Smooth muscle cell (in vitro differentiated cells): ENCODE measurements around the gene LRRC7. TPM values are rescaled to one million over a fixed set of nuclear protein-coding genes. Genes with fewer than 3 reads are reported as not detected.

Experiments
- DNase-seq: peaks from one replicate; lab custom pipeline; 2025; ENCODE audit not compliant: unreplicated experiment; lab: John Stamatoyannopoulos, UW
- H2AFZ ChIP-seq: fragments of 200-600 bp; sonication (generic); 2 replicates; pipeline ENCODE4 v1.6.0; 2016; ENCODE audit warnings: antibody characterized with exemption, low read depth, mild to moderate bottlenecking
- H3F3A ChIP-seq: fragments of 200-600 bp; sonication (generic); 2 replicates; pipeline ENCODE4 v1.6.0; 2017; ENCODE audit warnings: antibody characterized with exemption, low read depth
- H3K27ac ChIP-seq: fragments of 200-600 bp; sonication (generic); 2 replicates; pipeline ENCODE4 v1.5.1; 2016; ENCODE audit warnings: low read depth, mild to moderate bottlenecking
- H3K27me3 ChIP-seq: fragments of 200-600 bp; sonication (generic); 2 replicates; pipeline ENCODE4 v1.6.1; 2016; ENCODE audit warnings: low read depth, mild to moderate bottlenecking
- H3K36me3 ChIP-seq: fragments of 200-600 bp; sonication (generic); 2 replicates; pipeline ENCODE4 v1.5.1; 2016; ENCODE audit warnings: low read depth
- H3K4me1 ChIP-seq: fragments of 200-600 bp; sonication (generic); 2 replicates; pipeline ENCODE4 v1.5.1; 2016; ENCODE audit warnings: low read depth
- H3K4me2 ChIP-seq: fragments of 200-600 bp; sonication (generic); 2 replicates; pipeline ENCODE4 v1.6.0; 2016; ENCODE audit warnings: mild to moderate bottlenecking
- H3K4me3 ChIP-seq: fragments of 200-600 bp; sonication (generic); 2 replicates; pipeline ENCODE4 v1.5.1; 2016; ENCODE audit warnings: mild to moderate bottlenecking
- H3K79me2 ChIP-seq: fragments of 200-600 bp; sonication (generic); 2 replicates; pipeline ENCODE4 v1.6.0; 2016; ENCODE audit warnings: low read depth, mild to moderate bottlenecking
- H3K9ac ChIP-seq: fragments of 200-600 bp; sonication (generic); 2 replicates; pipeline ENCODE4 v1.6.0; 2016; ENCODE audit warnings: low read depth
- H3K9me3 ChIP-seq: fragments of 200-600 bp; sonication (generic); replicated peaks from 2 replicates; pipeline ENCODE4 v1.5.1; 2016; ENCODE audit warnings: low read depth
- H4K20me1 ChIP-seq: fragments of 200-600 bp; sonication (generic); 2 replicates; pipeline ENCODE4 v1.6.0; 2016; ENCODE audit warnings: low read depth
- WGBS: methylation state at CpG from one replicate; pipeline ENCODE4 v1.1.7; 2016; ENCODE audit warnings: low lambda C conversion rate; 5-methylcytosine and 5-hydroxymethylcytosine counted together
- polyA plus RNA-seq: library from polyadenylated mRNA; unstranded; fragments of >200 nt; fragmentation: Nextera tagmentation; extraction: Ambion mirVana; gene quantifications from 2 replicates; pipeline ENCODE4 v1.2.1, GENCODE V29; 2016
- total RNA-seq: library from RNA; depleted of rRNA; stranded (reverse); fragments of >200 nt; gene quantifications from 2 replicates; pipeline ENCODE4 v1.2.3, GENCODE V29; 2014
- TF ChIP-seq, protein P1 (sequence below): fragments of 200-600 bp; sonication (generic); IDR thresholded peaks from 2 replicates; pipeline ENCODE4 v1.5.1; 2017; ENCODE audit warnings: borderline replicate concordance, mild to moderate bottlenecking, antibody characterized with exemption; ENCODE audit not compliant: insufficient read depth, poor library complexity, severe bottlenecking

LRRC7 gene
- total and polyA plus RNA-seq, 2 experiments from 2014 or later, result 0.04 to 0.06 TPM

DNA sequence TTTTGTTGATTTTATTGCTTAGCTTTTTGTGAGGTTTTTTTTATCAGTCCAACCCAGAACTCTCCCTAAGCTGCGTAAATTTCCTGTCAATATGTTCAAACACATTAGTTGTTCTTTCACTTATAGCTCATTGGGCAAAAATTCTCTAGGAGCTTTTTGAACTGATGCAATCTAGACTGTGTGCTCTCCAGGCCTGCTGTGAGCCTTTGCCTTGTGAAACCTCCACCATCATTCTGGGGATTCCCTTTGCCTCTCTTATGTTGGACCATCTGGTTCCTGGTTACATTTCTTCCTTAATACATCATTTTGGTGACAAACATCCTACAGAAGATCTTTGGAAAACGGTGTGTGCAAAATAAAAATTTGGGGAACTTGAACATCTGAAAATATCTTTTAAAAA, 247.2 kb downstream of the LRRC7 start:
- H3K79me2 ChIP-seq, result no peaks in the 10 kb centered on the region
- H3K27ac ChIP-seq, result no peak overlapping the region
- H3K9ac ChIP-seq, result no peak overlapping the region
- DNase-seq, result no peak
- no peaks in the 10 kb centered on the region for H3K27me3 ChIP-seq
- H3K4me1 ChIP-seq, result no peaks in the 10 kb centered on the region
- H3K36me3 ChIP-seq, result no peaks in the 10 kb centered on the region
- TF ChIP-seq, protein P1, sequence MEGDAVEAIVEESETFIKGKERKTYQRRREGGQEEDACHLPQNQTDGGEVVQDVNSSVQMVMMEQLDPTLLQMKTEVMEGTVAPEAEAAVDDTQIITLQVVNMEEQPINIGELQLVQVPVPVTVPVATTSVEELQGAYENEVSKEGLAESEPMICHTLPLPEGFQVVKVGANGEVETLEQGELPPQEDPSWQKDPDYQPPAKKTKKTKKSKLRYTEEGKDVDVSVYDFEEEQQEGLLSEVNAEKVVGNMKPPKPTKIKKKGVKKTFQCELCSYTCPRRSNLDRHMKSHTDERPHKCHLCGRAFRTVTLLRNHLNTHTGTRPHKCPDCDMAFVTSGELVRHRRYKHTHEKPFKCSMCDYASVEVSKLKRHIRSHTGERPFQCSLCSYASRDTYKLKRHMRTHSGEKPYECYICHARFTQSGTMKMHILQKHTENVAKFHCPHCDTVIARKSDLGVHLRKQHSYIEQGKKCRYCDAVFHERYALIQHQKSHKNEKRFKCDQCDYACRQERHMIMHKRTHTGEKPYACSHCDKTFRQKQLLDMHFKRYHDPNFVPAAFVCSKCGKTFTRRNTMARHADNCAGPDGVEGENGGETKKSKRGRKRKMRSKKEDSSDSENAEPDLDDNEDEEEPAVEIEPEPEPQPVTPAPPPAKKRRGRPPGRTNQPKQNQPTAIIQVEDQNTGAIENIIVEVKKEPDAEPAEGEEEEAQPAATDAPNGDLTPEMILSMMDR, result no peak
- H3F3A ChIP-seq, result no peaks in the 10 kb centered on the region
- H4K20me1 ChIP-seq, result no peaks in the 10 kb centered on the region
- H3K9me3 ChIP-seq, result no peaks in the 10 kb centered on the region
- H3K4me3 ChIP-seq, result no peak overlapping the region
- H3K4me2 ChIP-seq, result no peak overlapping the region
- no peak overlapping the region for H2AFZ ChIP-seq
- WGBS, result 70% methylated on average over 2 of the region's 2 CpGs

DNA sequence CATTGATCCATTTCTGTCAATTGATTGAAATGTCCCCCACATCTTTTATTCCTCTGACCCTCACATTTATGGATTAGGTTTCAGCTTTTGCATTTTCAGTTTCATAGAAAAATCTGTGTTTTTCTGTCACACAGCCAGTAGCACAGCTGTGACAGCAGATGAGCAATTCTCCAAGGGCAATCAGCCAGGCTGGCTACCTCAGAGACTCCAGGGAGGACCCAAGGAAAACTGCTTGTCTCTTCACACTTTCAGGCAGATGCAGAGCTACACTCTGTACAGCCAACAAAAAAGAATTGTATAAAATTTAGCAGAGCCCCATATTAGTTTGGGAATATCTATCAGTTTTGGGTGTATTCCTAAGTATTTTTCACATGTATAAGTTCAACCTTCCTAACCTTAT, 257.2 kb downstream of the LRRC7 start:
- TF ChIP-seq, protein P1, result no peak
- Histone ChIP-seq H3K27me3 (no peaks in the 10 kb centered on the region), H3F3A (no peaks in the 10 kb centered on the region), H3K4me2 (no peak overlapping the region), H3K9ac (no peak overlapping the region), H3K79me2 (no peaks in the 10 kb centered on the region), H4K20me1 (no peaks in the 10 kb centered on the region), H3K4me3 (no peak overlapping the region), H3K4me1 (no peaks in the 10 kb centered on the region), H3K9me3 (no peaks in the 10 kb centered on the region), H3K36me3 (no peaks in the 10 kb centered on the region), H3K27ac (no peak overlapping the region), H2AFZ (no peak overlapping the region)
- no peak for DNase-seq

DNA sequence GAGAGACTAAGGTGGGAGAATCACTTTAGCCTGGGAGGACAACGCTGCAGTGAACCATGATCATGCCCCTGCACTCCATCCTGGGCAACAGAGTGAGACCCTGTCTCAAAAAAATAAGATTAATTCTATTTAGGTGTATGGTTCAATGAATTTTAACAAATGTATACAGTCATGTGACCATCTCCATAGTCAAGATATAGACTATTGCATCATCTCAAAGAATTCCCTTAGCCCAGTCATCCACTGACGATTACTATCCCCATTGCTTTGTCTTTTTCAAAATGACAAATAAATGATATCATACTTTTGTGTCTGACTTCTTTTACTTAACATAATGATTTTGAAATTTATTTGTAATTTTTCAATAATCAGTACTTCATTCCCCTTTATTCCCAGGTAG, 260.0 kb downstream of the LRRC7 start:
- Histone ChIP-seq H3K79me2 (no peaks in the 10 kb centered on the region), H3K36me3 (no peaks in the 10 kb centered on the region), H3K4me3 (no peak overlapping the region), H4K20me1 (no peaks in the 10 kb centered on the region), H3F3A (no peaks in the 10 kb centered on the region), H3K4me1 (no peaks in the 10 kb centered on the region), H3K9ac (no peak overlapping the region), H2AFZ (no peak overlapping the region), H3K27ac (no peak overlapping the region), H3K9me3 (no peaks in the 10 kb centered on the region), H3K27me3 (no peaks in the 10 kb centered on the region), H3K4me2 (no peak overlapping the region)
- TF ChIP-seq, protein P1, result no peak
- DNase-seq, result no peak
- 93% methylated on average over 2 of the region's 2 CpGs for WGBS

DNA sequence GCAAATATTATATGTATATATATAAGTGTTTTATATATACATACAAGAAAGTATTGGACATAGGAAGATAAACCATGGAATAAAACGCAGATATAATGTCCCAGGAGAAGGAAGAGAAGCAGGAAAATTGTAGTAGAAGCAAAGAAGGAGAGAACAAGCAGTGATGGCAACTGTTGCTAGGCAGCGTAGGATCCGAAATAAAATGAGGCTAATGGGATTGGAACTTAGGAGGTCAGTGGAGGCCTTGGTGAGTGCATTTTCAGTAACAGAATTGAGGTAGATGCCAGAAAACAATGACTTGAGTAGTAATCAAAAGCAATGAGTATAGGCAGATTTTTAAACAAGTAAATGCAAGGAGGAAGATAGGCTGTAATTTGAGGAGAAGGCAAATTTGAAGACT, 265.8 kb downstream of the LRRC7 start:
- no peaks in the 10 kb centered on the region for H3K36me3 ChIP-seq
- no peaks in the 10 kb centered on the region for H3K9me3 ChIP-seq
- H3K9ac ChIP-seq, result no peak overlapping the region
- H3K4me3 ChIP-seq, result no peak overlapping the region
- no peak overlapping the region for H2AFZ ChIP-seq
- no peaks in the 10 kb centered on the region for H3K4me1 ChIP-seq
- WGBS, result 88% methylated on average over 3 of the region's 3 CpGs
- no peaks in the 10 kb centered on the region for H4K20me1 ChIP-seq
- H3K4me2 ChIP-seq, result no peak overlapping the region
- H3K79me2 ChIP-seq, result no peaks in the 10 kb centered on the region
- DNase-seq, result no peak
- no peaks in the 10 kb centered on the region for H3K27me3 ChIP-seq
- no peak overlapping the region for H3K27ac ChIP-seq
- H3F3A ChIP-seq, result no peaks in the 10 kb centered on the region
- TF ChIP-seq, protein P1, result no peak
